ENCODE measurements around the gene FOXP3. TPM values are rescaled to one million over a fixed set of nuclear protein-coding genes. Genes with fewer than 3 reads are reported as not detected.

The FOXP3 gene
- total RNA-seq, 2 donors from 2014 or later = 0.21 to 0.30 TPM

GRCh38 chrX:49258749-49259124 is 5.8 kb downstream of the FOXP3 start:
- no peaks in the 10 kb centered on the region for H3K9me3 ChIP-seq
- no peak for TF ChIP-seq CTCF (IDR thresholded peaks at IDR 0.05)
- no peak overlapping the region for H3K9ac ChIP-seq (ENCODE audit: low read depth in 2 of 2, low read length in 2 of 2)
- no peak overlapping the region for H3K4me3 ChIP-seq
- no peaks in the 10 kb centered on the region for H3K27me3 ChIP-seq
- intact Hi-C loops (cut with DNase I) = no loop called here
- no peaks in the 10 kb centered on the region for H3K4me1 ChIP-seq
- no peak overlapping the region for H3K27ac ChIP-seq
- no peak for DNase-seq
- H3K36me3 ChIP-seq = no peaks in the 10 kb centered on the region

- intact Hi-C loops (cut with DNase I) = no loop called here
- Histone ChIP-seq H3K9me3 (no peaks in the 10 kb centered on the region), H3K27me3 (no peaks in the 10 kb centered on the region), H3K27ac (no peak overlapping the region), H3K9ac (ENCODE audit: low read depth in 2 of 2, low read length in 2 of 2) (no peak overlapping the region), H3K4me1 (no peaks in the 10 kb centered on the region), H3K4me3 (no peak overlapping the region), H3K36me3 (no peaks in the 10 kb centered on the region)
- DNase-seq = no peak
- TF ChIP-seq CTCF (IDR thresholded peaks at IDR 0.05) = no peak
Measured at GRCh38 chrX:49257846-49258748, 6.4 kb downstream of the FOXP3 start.

- no peak for DNase-seq
- intact Hi-C loops (cut with DNase I) = no loop called here
Measured at GRCh38 chrX:49257074-49257790, 7.3 kb downstream of the FOXP3 start.

GRCh38 chrX:49256268-49256995 is 8.1 kb downstream of the FOXP3 start:
- Histone ChIP-seq H3K4me3 (no peak overlapping the region), H3K27me3 (no peaks in the 10 kb centered on the region), H3K4me1 (no peaks in the 10 kb centered on the region), H3K9ac (ENCODE audit: low read depth in 2 of 2, low read length in 2 of 2) (no peak overlapping the region), H3K36me3 (no peaks in the 10 kb centered on the region), H3K27ac (no peak overlapping the region), H3K9me3 (no peaks in the 10 kb centered on the region)
- DNase-seq = no peak
- intact Hi-C loops (cut with DNase I) = no loop called here
- no peak for TF ChIP-seq CTCF (IDR thresholded peaks at IDR 0.05)

More at GRCh38 chrX:49257074-49257790, 7.3 kb downstream of the FOXP3 start:
- Histone ChIP-seq H3K9ac (ENCODE audit: low read depth in 2 of 2, low read length in 2 of 2) (no peak overlapping the region), H3K4me3 (no peak overlapping the region), H3K9me3 (no peaks in the 10 kb centered on the region), H3K27me3 (no peaks in the 10 kb centered on the region), H3K27ac (no peak overlapping the region), H3K4me1 (no peaks in the 10 kb centered on the region), H3K36me3 (no peaks in the 10 kb centered on the region)
- no peak for TF ChIP-seq CTCF (IDR thresholded peaks at IDR 0.05)

GRCh38 chrX:49254639-49255038 is 9.9 kb downstream of the FOXP3 start:
- Histone ChIP-seq H3K27me3 (no peaks in the 10 kb centered on the region), H3K9ac (ENCODE audit: low read depth in 2 of 2, low read length in 2 of 2) (no peak overlapping the region), H3K4me1 (no peaks in the 10 kb centered on the region), H3K36me3 (no peaks in the 10 kb centered on the region), H3K4me3 (no peak overlapping the region), H3K27ac (no peak overlapping the region), H3K9me3 (no peaks in the 10 kb centered on the region)
- intact Hi-C loops (cut with DNase I) = no loop called here
- no peak for DNase-seq
- no peak for TF ChIP-seq CTCF (IDR thresholded peaks at IDR 0.05)
